HG03457 (cell line): ENCODE measurements around the gene SUMO3.

Source experiments
- ATAC-seq: cut with Tn5 transposase; IDR thresholded peaks from one replicate; pipeline ENCODE4 v1.9.1; 2021; ENCODE audit warnings: moderate number of reproducible peaks; ENCODE audit not compliant: unreplicated experiment

Gene SUMO3

DNA sequence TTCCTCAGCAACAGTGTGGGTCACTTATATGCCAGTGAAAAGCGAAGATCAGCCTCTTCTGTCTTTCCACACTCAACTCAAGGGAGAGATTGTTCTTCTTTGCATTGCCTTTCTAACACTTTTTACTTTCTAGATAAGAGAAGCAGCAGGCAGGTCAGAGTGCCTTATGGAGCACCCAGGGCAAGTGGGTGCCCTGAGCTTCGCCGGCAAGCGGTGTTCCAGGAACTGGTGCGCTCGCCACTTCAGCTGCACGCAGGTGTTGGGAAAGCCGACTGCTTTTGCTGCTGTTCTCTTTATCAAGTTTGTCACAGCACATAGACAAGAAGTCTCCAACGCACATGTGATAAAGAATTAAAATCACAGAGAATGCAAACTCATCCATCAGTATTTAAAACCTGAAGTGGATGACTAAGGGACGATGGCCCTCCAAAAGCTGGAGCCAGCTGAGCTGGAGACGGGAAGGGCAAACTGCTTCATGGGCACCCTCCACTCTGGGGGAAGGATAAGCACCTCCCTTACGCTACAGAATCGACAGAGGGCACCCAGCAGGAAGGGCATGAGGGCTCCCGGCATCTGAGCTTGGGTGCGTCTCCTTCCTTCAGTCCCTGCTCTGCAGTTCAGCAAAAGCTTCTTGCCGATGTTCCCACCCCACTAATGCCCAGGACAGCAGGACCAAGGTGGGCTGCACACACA, 36.9 kb downstream of the SUMO3 start:
- ATAC-seq: no peak

GRCh38 chr21:44780137-44780502, 37.7 kb downstream of the SUMO3 start:
- ATAC-seq: no peak

- no peak for ATAC-seq
These were observed 38.3 kb downstream of the SUMO3 start for GRCh38 chr21:44779417-44780136.

DNA sequence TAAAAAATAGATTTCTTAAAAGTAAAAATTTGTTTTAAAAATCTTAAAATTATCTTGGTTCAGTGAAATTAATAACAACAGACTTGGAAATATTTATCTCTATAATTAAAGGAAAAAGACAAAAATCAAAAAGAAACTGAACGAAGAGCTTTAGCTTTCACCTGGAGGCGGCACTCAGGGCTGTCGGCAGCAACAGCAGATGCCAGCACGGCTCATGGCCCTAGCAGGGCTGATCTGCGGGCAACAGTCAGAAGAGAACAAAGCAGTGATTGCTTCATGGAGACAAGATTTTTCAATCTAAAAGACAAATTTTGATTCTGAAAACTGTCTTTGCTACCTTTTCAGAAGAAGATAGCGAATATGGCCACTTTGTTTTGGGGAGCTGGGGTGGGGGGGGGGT, 38.9 kb downstream of the SUMO3 start:
- no peak for ATAC-seq

- ATAC-seq: no peak
These were observed 39.4 kb downstream of the SUMO3 start for GRCh38 chr21:44778499-44778911.

DNA sequence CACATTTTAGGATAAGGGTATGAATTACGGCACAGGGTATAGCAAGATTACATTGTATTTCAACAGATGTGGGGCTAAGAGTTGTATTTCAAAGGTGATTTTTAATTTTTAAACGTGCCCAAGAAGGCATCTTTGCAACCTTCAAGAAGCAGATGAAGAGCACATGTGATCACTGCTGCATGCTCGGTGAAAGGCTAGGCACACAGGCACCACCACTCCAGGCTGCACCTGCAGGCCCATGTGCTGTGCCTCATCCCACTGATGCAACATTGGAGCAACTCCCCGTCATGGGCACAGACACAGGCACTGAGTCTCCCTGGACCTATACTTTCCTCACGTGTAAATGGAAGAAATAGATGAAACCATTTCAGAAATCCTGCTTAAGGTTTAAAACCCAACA, 39.8 kb downstream of the SUMO3 start:
- ATAC-seq: no peak

GRCh38 chr21:44774972-44775371, 42.9 kb downstream of the SUMO3 start:
- no peak for ATAC-seq

- ATAC-seq: no peak
These were observed 44.5 kb downstream of the SUMO3 start for GRCh38 chr21:44773291-44773932.

DNA sequence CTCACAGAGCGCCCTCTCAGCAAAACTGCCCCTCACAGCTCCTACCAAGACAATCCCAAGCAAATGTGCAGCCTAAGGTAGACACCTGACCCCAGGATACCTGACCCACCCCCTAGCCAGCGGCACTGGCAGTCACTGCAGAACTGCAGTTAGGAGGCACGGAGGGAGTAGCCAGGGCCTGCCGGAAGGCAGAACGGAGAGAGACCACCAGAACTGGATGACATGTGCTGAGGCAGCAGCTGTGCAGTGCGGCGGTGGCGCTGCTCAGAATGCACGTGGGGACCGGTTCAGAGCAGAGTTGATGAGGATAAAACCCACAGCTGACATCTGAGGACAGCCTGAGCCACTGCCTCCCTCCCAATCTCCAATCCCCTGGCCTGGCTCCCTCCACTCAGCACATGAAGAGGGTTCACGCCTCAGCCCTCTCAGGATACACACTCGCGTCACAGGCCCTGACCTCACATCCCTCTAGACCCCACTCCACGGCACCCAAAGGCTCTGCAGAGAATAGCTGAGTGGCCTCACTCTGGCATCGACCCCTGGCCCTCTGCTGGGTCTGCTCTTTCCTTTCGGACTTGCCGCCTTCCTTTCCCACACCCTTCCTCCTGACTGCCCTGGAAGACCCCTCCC, 45.9 kb downstream of the SUMO3 start:
- no peak for ATAC-seq

GRCh38 chr21:44767834-44768831, 49.7 kb downstream of the SUMO3 start:
- ATAC-seq: no peak

DNA sequence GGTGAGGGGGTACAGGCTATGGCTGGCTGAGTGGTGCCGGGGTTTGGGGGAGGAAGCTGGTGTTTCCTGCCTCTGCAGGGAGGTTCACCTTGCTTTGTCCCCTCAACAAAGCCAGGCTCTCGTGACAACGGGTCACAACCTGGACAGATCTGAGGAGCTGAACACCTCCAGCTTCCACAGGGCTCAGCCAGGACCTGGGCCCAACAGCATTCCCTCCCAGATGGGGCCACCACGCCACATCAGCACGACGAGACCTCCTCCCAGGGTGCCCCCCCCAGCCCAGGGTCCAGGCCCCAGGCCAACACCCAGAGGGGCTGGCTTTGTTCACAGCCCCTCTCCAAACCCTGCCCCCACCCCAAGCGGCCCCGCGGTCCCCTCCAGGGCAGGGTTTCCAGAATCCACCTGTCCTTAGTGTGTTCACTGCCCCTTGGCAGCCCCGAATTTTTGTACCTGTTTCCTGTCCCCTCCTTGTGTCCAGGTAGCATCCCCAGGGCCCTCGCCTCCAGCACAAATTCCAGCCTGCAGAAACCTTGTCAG, 51.0 kb downstream of the SUMO3 start:
- ATAC-seq: no peak

- ATAC-seq: no peak
These were observed 51.6 kb downstream of the SUMO3 start for GRCh38 chr21:44766014-44766817.

- ATAC-seq: no peak
These were observed 52.4 kb downstream of the SUMO3 start for GRCh38 chr21:44765231-44766013.

GRCh38 chr21:44764319-44765230, 53.3 kb downstream of the SUMO3 start:
- ATAC-seq: no peak

DNA sequence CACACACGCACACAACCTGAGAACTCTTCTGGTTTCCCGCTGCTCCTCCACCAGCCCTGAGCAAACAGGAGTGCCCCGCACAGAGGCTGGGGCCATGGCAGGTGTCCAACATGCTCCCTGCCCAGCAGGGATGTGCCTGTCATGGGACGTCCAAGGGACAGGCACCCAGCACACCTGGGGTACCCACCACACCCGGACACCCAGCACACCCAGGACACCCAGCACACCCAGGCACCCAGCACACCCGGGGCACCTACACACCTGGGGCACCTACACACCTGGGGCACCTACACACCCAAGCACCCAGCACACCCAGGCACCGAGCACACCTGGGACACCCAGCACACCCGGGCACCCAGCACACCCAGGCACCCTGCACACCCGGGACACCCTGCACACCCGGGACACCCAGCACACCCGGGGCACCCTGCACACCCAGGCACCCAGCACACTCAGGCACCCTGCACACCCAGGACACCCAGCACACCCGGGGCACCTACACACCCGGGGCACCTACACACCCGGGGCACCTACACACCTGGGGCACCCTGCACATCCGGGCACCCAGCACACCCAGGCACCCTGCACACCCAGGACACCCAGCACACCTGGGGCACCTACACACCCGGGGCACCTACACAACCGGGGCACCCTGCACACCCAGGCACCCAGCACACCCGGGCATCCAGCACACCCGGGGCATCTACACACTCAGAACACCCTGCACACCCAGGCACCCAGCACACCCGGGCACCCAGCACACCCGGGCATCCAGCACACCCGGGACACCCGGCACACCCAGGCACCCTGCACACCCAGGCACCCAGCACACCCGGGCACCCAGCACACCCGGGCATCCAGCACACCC, 54.2 kb downstream of the SUMO3 start:
- no peak for ATAC-seq

GRCh38 chr21:44763050-44763378, 54.8 kb downstream of the SUMO3 start:
- ATAC-seq: no peak
